ENCODE data around the gene NFIX. TPM values are rescaled to one million over a fixed set of nuclear protein-coding genes. Genes with fewer than 3 reads are reported as not detected.

The NFIX gene
- total and polyA plus RNA-seq, 4 donors: 26.0 to 190 (median 89.6) TPM

- H3K9ac ChIP-seq (ENCODE audit: insufficient read depth in 1 of 2, low read length in 2 of 2): peak overlapping the region; percentile 24 to 64
- H3K27ac ChIP-seq (ENCODE audit: low read depth in 1 of 2, low read length in 1 of 2): peak overlapping the region; percentile 89 to 98
- H3K36me3 ChIP-seq (ENCODE audit: control insufficient read depth in 4 of 4, insufficient read depth in 4 of 4, low read length in 4 of 4): peaks cover 0 to 4% (median 0%) of the 10 kb centered on the region in 4 donors
- H3K27me3 ChIP-seq (ENCODE audit: control insufficient read depth in 3 of 3, insufficient read depth in 3 of 3, low read length in 2 of 3): no peaks in the 10 kb centered on the region
- H3K9me3 ChIP-seq (ENCODE audit: control insufficient read depth in 4 of 4, insufficient read depth in 3 of 4, low read length in 3 of 4): no peaks in the 10 kb centered on the region
- H3K4me3 ChIP-seq: no peak overlapping the region
- H3K4me1 ChIP-seq (ENCODE audit: control insufficient read depth in 5 of 5, insufficient read depth in 5 of 5, low read length in 5 of 5): peaks cover 15 to 97% (median 65%) of the 10 kb centered on the region in 5 donors
- TF ChIP-seq CTCF (IDR thresholded peaks at IDR 0.05; ENCODE audit: control extremely low read depth, extremely low read depth): no peak
- ATAC-seq (ENCODE audit: insufficient read depth, low FRiP score) (no peak), DNase-seq (peak; percentile 73 to 88 (median 84))
- WGBS, 2 donors: 32 to 63% methylated on average over 16 to 17 of the region's 17 CpGs
These were observed 60.9 kb downstream of the NFIX start for GRCh38 chr19:13056052-13056660.

GRCh38 chr19:13057147-13057572 is 61.9 kb downstream of the NFIX start:
- no peaks in the 10 kb centered on the region for H3K9me3 ChIP-seq (ENCODE audit: control insufficient read depth in 4 of 4, insufficient read depth in 3 of 4, low read length in 3 of 4)
- H3K27ac ChIP-seq (ENCODE audit: low read depth in 1 of 2, low read length in 1 of 2): peak overlapping the region; percentile 17 to 98
- TF ChIP-seq CTCF (IDR thresholded peaks at IDR 0.05; ENCODE audit: control extremely low read depth, extremely low read depth): no peak
- peak; percentile 66 to 72 (median 71) for DNase-seq
- no peak for ATAC-seq (ENCODE audit: insufficient read depth, low FRiP score)
- H3K27me3 ChIP-seq (ENCODE audit: control insufficient read depth in 3 of 3, insufficient read depth in 3 of 3, low read length in 2 of 3): no peaks in the 10 kb centered on the region
- WGBS, 2 donors: 36 to 65% methylated on average over 15 of the region's 15 CpGs
- H3K36me3 ChIP-seq (ENCODE audit: control insufficient read depth in 4 of 4, insufficient read depth in 4 of 4, low read length in 4 of 4): peaks cover 0 to 3% (median 0%) of the 10 kb centered on the region in 4 donors
- H3K9ac ChIP-seq (ENCODE audit: insufficient read depth in 1 of 2, low read length in 2 of 2): peak overlapping the region in 1 of 2 donors; percentile 51
- peaks cover 15 to 94% (median 57%) of the 10 kb centered on the region in 5 donors for H3K4me1 ChIP-seq (ENCODE audit: control insufficient read depth in 5 of 5, insufficient read depth in 5 of 5, low read length in 5 of 5)
- no peak overlapping the region for H3K4me3 ChIP-seq

- WGBS, 2 donors: 63 to 65% methylated on average over 2 of the region's 2 CpGs
- Histone ChIP-seq H3K4me1 (ENCODE audit: control insufficient read depth in 5 of 5, insufficient read depth in 5 of 5, low read length in 5 of 5) (peaks cover 15 to 88% (median 51%) of the 10 kb centered on the region in 5 donors), H3K36me3 (ENCODE audit: control insufficient read depth in 4 of 4, insufficient read depth in 4 of 4, low read length in 4 of 4) (no peaks in the 10 kb centered on the region), H3K27me3 (ENCODE audit: control insufficient read depth in 3 of 3, insufficient read depth in 3 of 3, low read length in 2 of 3) (no peaks in the 10 kb centered on the region), H3K4me3 (no peak overlapping the region), H3K27ac (ENCODE audit: low read depth in 1 of 2, low read length in 1 of 2) (peak overlapping the region; percentile 6 to 98), H3K9ac (ENCODE audit: insufficient read depth in 1 of 2, low read length in 2 of 2) (no peak overlapping the region), H3K9me3 (ENCODE audit: control insufficient read depth in 4 of 4, insufficient read depth in 3 of 4, low read length in 3 of 4) (no peaks in the 10 kb centered on the region)
- ATAC-seq (ENCODE audit: insufficient read depth, low FRiP score) (no peak), DNase-seq (peak; percentile 83 to 93 (median 92))
- no peak for TF ChIP-seq CTCF (IDR thresholded peaks at IDR 0.05; ENCODE audit: control extremely low read depth, extremely low read depth)
These were observed 62.5 kb downstream of the NFIX start for GRCh38 chr19:13057744-13058143.
